Neural cell (in vitro differentiated cells): ENCODE measurements around the gene ZNF532. TPM values are rescaled to one million over a fixed set of nuclear protein-coding genes. Genes with fewer than 3 reads are reported as not detected.

ENCODE experiments used
- H2AFZ ChIP-seq: fragments of 200-600, 300-800 bp; sonication (generic), shearing (Covaris generic); 2 replicates; pipeline ENCODE4 v1.6.0; 2014; ENCODE audit warnings: low read depth, mild to moderate bottlenecking, antibody characterized with exemption, low read length, moderate library complexity
- H3F3A ChIP-seq: fragments of 200-600 bp; shearing (Covaris generic); 2 replicates; pipeline ENCODE4 v1.6.1; 2016; ENCODE audit warnings: mild to moderate bottlenecking, moderate library complexity, mixed read lengths, antibody characterized with exemption, low read length; ENCODE audit not compliant: insufficient read depth, poor library complexity, severe bottlenecking
- H3K27ac ChIP-seq: fragments of 200-600, 300-800 bp; sonication (generic), shearing (Covaris generic); 2 replicates; pipeline ENCODE4 v1.5.1; 2014; ENCODE audit warnings: mild to moderate bottlenecking, low read length, moderate library complexity
- H3K27me3 ChIP-seq: fragments of 300-800, 200-600 bp; sonication (generic), shearing (Covaris generic); 2 replicates; pipeline ENCODE4 v1.6.0; 2014; ENCODE audit warnings: mild to moderate bottlenecking, low read depth, low read length, moderate library complexity; ENCODE audit not compliant: insufficient read depth
- H3K36me3 ChIP-seq: fragments of 300-800, 200-600 bp; sonication (generic), shearing (Covaris generic); 2 replicates; pipeline ENCODE4 v1.5.1; 2014; ENCODE audit warnings: mild to moderate bottlenecking, antibody characterized with exemption, low read length, moderate library complexity; ENCODE audit not compliant: insufficient read depth
- H3K4me2 ChIP-seq: fragments of 300-800, 200-600 bp; sonication (generic), shearing (Covaris generic); 2 replicates; pipeline ENCODE4 v1.6.0; 2014; ENCODE audit warnings: mild to moderate bottlenecking, low read length
- H3K4me3 ChIP-seq: fragments of 300-800, 200-600 bp; sonication (generic), shearing (Covaris generic); 2 replicates; pipeline ENCODE4 v1.5.1; 2014; ENCODE audit warnings: mild to moderate bottlenecking, low read length, moderate library complexity
- H3K79me2 ChIP-seq: fragments of 200-600 bp; shearing (Covaris generic); replicated peaks from 2 replicates; pipeline ENCODE4 v1.6.0; 2014; ENCODE audit warnings: mild to moderate bottlenecking, low read length, moderate library complexity; ENCODE audit not compliant: insufficient read depth
- H3K9ac ChIP-seq: fragments of 300-800, 200-600 bp; sonication (generic), shearing (Covaris generic); 2 replicates; pipeline ENCODE4 v1.6.1; 2016; ENCODE audit warnings: mild to moderate bottlenecking, low read length, mixed read lengths
- H3K9me2 ChIP-seq: fragments of 200-600 bp; shearing (Covaris generic); 2 replicates; pipeline ENCODE4 v1.6.1; 2016; ENCODE audit warnings: mild to moderate bottlenecking, low read length, mixed read lengths; ENCODE audit not compliant: insufficient read depth
- H3K9me3 ChIP-seq: fragments of 200-600, 300-800 bp; sonication (generic), shearing (Covaris generic); 2 replicates; pipeline ENCODE4 v1.6.1; 2016; ENCODE audit warnings: mild to moderate bottlenecking, mixed run types, low read length, moderate library complexity, mixed read lengths
- H4K20me1 ChIP-seq: fragments of 200-600 bp; shearing (Covaris generic); 2 replicates; pipeline ENCODE4 v1.6.1; 2016; ENCODE audit warnings: mild to moderate bottlenecking, mixed run types; ENCODE audit not compliant: insufficient read depth
- EP300 ChIP-seq: fragments of 450-650 bp; conservative IDR thresholded peaks from 2 replicates; pipeline ENCODE4 v1.6.1; 2014; ENCODE audit warnings: antibody characterized with exemption, mild to moderate bottlenecking, moderate library complexity; ENCODE audit not compliant: poor library complexity, severe bottlenecking
- EZH2 ChIP-seq: fragments of 200-600, 300-800 bp; shearing (Covaris generic), sonication (generic); IDR thresholded peaks from 2 replicates; pipeline ENCODE4 v1.6.1; 2014; ENCODE audit warnings: antibody characterized with exemption, low read length, borderline replicate concordance, mild to moderate bottlenecking; ENCODE audit not compliant: insufficient read depth, poor library complexity, severe bottlenecking
- MXI1 ChIP-seq: fragments of 450-650 bp; conservative IDR thresholded peaks from 2 replicates; pipeline ENCODE4 v1.6.1; 2014; ENCODE audit warnings: antibody characterized with exemption, mild to moderate bottlenecking; ENCODE audit not compliant: poor library complexity, severe bottlenecking
- POLR2AphosphoS5 ChIP-seq: IDR thresholded peaks from 2 replicates; pipeline ENCODE4 v1.6.1; 2012
- RAD21 ChIP-seq: fragments of 450-650 bp; conservative IDR thresholded peaks from 2 replicates; pipeline ENCODE4 v1.6.1; 2014; ENCODE audit warnings: antibody characterized with exemption, mild to moderate bottlenecking, moderate library complexity
- SMC3 ChIP-seq: fragments of 450-650 bp; conservative IDR thresholded peaks from 2 replicates; pipeline ENCODE4 v1.6.1; 2014; ENCODE audit warnings: antibody characterized with exemption, mild to moderate bottlenecking, moderate library complexity; ENCODE audit not compliant: poor library complexity
- TAF1 ChIP-seq: IDR thresholded peaks from 2 replicates; pipeline ENCODE4 v1.6.1; 2012; ENCODE audit warnings: low read depth
- polyA plus RNA-seq: library from polyadenylated mRNA; depleted of rRNA; stranded (reverse); fragments of >200 nt; gene quantifications from 2 replicates; pipeline ENCODE4 v1.2.3, GENCODE V29; 2014
- TF ChIP-seq, protein P1 (sequence below): IDR thresholded peaks from 2 replicates; pipeline ENCODE4 v1.6.1; 2012; ENCODE audit warnings: borderline replicate concordance
- TF ChIP-seq, protein P2 (sequence below): fragments of 450-650 bp; IDR thresholded peaks from 2 replicates; pipeline ENCODE4 v1.5.1; 2014; ENCODE audit warnings: antibody characterized with exemption, mild to moderate bottlenecking, moderate library complexity; ENCODE audit not compliant: poor library complexity, severe bottlenecking

The ZNF532 gene
- polyA plus RNA-seq, 1 donor from 2014 or later, result 119 TPM

DNA sequence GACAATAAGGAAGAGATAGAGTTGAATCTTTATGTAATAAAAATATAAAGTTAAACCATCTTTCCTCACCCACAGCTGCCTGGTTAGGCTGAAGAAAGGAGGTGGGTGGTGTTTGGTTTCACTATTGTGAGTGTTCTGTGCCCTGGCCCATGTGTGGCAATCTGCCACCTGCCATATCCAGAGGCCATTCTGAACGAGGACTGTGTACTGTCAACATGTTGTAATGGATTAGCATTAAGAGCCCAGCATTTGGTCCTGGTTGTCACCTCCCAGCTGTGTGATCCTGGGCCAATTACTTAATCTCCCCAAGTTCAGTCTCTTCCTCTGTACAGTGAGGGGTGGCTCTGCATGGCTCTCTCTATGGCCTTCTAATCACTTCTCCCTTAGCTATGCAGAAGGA, 156.8 kb downstream of the ZNF532 start:
- no peaks in the 10 kb centered on the region for H3K27me3 ChIP-seq
- no peak overlapping the region for H3K9ac ChIP-seq
- no peak overlapping the region for H3K4me3 ChIP-seq
- no peaks in the 10 kb centered on the region for H3K36me3 ChIP-seq
- no peak overlapping the region for H3K4me2 ChIP-seq
- no peaks in the 10 kb centered on the region for H3K9me3 ChIP-seq
- H3K9me2 ChIP-seq, result no peaks in the 10 kb centered on the region
- no peak overlapping the region for H3K27ac ChIP-seq
- no peaks in the 10 kb centered on the region for H4K20me1 ChIP-seq
- no peaks in the 10 kb centered on the region for H3F3A ChIP-seq
- H2AFZ ChIP-seq, result no peak overlapping the region
- no peaks in the 10 kb centered on the region for H3K79me2 ChIP-seq
- TF ChIP-seq, protein P1, sequence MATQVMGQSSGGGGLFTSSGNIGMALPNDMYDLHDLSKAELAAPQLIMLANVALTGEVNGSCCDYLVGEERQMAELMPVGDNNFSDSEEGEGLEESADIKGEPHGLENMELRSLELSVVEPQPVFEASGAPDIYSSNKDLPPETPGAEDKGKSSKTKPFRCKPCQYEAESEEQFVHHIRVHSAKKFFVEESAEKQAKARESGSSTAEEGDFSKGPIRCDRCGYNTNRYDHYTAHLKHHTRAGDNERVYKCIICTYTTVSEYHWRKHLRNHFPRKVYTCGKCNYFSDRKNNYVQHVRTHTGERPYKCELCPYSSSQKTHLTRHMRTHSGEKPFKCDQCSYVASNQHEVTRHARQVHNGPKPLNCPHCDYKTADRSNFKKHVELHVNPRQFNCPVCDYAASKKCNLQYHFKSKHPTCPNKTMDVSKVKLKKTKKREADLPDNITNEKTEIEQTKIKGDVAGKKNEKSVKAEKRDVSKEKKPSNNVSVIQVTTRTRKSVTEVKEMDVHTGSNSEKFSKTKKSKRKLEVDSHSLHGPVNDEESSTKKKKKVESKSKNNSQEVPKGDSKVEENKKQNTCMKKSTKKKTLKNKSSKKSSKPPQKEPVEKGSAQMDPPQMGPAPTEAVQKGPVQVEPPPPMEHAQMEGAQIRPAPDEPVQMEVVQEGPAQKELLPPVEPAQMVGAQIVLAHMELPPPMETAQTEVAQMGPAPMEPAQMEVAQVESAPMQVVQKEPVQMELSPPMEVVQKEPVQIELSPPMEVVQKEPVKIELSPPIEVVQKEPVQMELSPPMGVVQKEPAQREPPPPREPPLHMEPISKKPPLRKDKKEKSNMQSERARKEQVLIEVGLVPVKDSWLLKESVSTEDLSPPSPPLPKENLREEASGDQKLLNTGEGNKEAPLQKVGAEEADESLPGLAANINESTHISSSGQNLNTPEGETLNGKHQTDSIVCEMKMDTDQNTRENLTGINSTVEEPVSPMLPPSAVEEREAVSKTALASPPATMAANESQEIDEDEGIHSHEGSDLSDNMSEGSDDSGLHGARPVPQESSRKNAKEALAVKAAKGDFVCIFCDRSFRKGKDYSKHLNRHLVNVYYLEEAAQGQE, result no peak
- TF ChIP-seq RAD21, result no peak
- TF ChIP-seq SMC3, result no peak
- TF ChIP-seq MXI1, result no peak
- TF ChIP-seq POLR2AphosphoS5, result no peak
- TF ChIP-seq EZH2, result no peak
- TF ChIP-seq TAF1, result no peak
- TF ChIP-seq, protein P2, sequence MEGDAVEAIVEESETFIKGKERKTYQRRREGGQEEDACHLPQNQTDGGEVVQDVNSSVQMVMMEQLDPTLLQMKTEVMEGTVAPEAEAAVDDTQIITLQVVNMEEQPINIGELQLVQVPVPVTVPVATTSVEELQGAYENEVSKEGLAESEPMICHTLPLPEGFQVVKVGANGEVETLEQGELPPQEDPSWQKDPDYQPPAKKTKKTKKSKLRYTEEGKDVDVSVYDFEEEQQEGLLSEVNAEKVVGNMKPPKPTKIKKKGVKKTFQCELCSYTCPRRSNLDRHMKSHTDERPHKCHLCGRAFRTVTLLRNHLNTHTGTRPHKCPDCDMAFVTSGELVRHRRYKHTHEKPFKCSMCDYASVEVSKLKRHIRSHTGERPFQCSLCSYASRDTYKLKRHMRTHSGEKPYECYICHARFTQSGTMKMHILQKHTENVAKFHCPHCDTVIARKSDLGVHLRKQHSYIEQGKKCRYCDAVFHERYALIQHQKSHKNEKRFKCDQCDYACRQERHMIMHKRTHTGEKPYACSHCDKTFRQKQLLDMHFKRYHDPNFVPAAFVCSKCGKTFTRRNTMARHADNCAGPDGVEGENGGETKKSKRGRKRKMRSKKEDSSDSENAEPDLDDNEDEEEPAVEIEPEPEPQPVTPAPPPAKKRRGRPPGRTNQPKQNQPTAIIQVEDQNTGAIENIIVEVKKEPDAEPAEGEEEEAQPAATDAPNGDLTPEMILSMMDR, result no peak
- TF ChIP-seq EP300, result no peak

DNA sequence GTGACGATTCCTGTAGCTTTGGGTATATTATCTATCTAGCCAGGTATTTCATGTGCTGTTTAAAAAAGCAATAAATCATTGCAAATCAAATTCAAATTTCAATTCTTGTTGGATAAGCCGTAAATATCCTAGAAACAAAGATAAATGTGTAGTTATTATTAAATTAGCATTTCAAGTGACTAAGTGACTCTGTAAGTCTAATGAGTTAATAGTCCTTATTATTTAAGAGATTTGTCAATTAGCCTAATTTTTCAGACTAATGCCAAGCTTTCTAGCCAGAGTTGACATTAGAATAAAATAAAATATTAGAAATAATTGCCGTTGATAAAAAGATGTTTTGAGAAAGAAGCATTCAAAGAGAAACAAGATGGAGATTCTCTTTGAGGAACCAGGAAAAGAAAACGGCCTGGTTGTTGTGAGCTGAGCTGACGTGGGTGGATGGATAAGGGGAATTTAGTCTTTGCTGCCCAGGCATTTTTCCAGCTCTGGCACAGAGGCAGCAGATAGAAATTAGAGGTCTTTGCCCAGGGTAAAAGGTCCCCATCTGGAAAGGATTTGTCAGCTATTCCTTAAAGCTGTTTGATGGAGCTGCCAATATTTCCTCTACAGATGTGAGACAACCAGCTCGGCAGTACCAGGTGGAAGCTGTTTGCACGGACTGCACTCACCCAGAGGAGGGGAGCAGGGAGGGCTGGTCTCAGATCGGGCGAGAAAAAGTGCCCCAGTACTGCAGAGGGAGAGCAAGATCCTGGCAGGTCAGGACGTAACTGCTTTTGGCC, 157.7 kb downstream of the ZNF532 start:
- Histone ChIP-seq H3K36me3 (no peaks in the 10 kb centered on the region), H4K20me1 (no peaks in the 10 kb centered on the region), H3K27me3 (no peaks in the 10 kb centered on the region), H3F3A (no peaks in the 10 kb centered on the region), H2AFZ (no peak overlapping the region), H3K4me3 (no peak overlapping the region), H3K79me2 (no peaks in the 10 kb centered on the region), H3K9ac (no peak overlapping the region), H3K9me3 (no peaks in the 10 kb centered on the region), H3K4me2 (no peak overlapping the region), H3K27ac (no peak overlapping the region), H3K9me2 (no peaks in the 10 kb centered on the region)
- no peak for TF ChIP-seq SMC3
- no peak for TF ChIP-seq MXI1
- TF ChIP-seq, protein P2, result no peak
- TF ChIP-seq, protein P1, result no peak
- TF ChIP-seq POLR2AphosphoS5, result no peak
- no peak for TF ChIP-seq EZH2
- no peak for TF ChIP-seq RAD21
- TF ChIP-seq EP300, result no peak
- TF ChIP-seq TAF1, result no peak
